Activated CD8-positive, alpha-beta memory T cell treated with anti-CD3 and anti-CD28 coated beads, Interleukin-2, amount 50 U/mL, for 48 hours (primary cell): ENCODE results near the gene NKAIN2.
"Not testable (repeated sequence)": the region's sequence is repeated elsewhere in the genome, so short reads cannot be mapped to it uniquely, and the experiment has no call there.

Source experiments
- DNase-seq: peaks from one replicate; pipeline ENCODE4 v3.0.0-alpha.2; 2020

The NKAIN2 gene

DNA sequence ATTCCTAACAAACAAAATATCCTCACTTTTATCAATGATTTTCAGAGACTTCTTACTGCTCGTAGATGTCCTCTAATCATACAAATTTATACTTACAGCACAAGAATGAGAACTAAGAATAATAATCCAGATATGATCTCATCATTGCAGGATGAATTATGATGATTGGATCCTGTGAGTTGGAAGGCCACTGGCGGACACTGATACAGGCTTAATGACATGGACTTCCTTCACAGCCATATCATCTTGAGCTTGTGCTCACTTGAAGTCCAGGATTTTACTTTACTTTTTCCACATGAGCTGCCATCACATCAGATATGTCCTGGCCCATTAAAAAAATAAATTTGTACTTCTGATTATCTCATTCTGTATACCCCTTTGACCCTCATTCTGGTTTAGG lies 94.3 kb downstream of the NKAIN2 start:
- DNase-seq = no peak

DNA sequence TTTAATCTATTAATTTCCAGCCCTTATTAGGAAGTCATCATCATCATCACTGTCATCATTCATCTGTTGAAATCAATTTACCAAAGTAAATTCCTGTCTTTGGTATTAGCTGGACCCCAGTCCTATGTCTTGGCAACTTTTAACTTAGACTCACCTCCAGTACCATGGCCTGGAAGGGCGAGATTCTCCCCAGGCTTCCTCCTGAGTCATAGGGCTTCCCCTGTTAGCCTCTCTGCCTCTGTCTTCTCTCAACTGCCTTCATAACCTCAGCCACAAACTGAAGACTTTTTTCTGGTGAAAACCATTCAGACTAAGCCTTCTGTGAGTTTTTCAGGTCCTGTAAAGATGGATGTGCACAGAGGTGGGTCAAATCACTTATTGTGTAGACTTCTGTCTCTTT lies 95.0 kb downstream of the NKAIN2 start:
- no peak for DNase-seq

DNA sequence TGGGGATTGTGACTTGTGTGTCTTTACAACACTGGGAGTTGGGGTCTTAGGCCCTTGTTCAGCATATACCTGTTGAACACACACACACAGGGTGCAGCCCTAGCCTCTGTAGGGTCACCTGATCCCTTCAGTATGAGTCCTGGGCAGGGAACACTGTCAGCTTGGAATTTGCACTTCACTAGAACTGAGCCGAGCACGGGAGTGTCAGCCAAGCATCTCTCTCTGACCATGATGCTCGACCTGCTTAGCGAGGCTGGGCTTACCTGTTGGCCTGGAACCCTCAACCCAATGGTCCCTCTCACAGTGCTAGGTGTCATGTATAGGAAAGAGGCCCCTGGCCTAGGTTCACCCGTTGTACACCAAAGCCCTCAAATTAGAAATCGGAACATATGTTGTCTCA lies 96.1 kb downstream of the NKAIN2 start:
- DNase-seq = no peak

DNA sequence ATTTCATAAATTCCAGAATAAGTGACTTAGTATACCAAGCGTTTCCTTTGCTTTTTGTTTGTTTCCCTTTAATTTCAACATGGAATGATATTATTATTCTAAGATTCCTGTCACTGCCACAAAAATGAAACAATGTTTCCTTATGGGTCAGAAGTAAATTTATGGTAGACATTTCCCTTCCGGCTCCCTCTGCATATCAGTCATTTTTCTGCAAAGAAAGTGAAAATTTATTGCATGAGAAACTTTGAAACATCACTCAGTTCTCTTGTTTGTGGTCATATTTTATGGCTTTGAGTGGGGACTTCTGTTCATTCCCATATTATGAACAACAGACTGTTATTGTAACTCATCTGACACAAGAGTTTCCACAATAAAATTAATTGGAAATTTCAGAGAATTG lies 97.8 kb downstream of the NKAIN2 start:
- DNase-seq = no peak

DNA sequence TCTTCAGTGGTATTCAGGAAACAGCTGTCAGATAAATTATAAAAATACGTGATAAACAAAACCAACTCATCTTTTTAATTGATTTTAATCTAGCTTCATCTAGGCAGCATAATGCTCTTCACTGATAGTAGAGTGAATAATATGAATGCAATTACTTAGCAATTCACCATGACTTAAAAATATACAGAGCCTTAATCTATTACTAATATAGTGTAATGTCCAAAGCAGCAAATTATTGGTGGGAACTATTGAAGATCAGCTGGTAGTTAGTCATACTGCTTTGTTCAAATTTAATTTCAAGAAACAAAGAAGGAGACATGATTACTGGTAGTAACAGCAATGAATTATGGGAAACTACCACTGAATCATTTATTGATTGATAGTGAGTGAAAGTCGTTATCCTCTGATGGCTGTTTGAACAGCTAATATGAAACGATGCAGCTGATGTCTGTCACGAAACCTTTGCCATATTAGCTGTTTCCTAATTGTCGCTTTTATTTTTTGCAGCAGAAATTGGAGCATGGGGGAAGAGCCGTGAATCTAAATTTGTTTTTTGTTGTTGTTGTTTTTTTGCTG lies 99.2 kb downstream of the NKAIN2 start:
- no peak for DNase-seq

DNA sequence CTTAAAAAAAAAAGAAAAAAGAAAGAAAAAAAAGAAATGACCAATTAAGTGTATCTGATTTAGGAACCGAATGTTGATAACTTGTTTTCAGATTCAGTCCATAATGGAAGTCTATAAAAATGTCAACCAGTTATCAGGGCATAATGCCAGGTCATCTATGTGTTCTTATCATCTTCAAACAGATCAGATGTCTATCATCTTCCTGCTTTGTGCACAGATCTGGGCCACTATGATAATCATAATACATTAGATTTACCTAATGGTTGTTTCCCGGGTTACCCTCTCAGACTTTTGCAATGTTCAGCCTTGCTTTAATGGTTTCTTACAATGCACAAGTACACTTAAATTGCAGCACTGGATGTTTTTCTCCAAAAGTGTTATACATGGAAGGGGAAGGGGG lies 100.6 kb downstream of the NKAIN2 start:
- no peak for DNase-seq

DNA sequence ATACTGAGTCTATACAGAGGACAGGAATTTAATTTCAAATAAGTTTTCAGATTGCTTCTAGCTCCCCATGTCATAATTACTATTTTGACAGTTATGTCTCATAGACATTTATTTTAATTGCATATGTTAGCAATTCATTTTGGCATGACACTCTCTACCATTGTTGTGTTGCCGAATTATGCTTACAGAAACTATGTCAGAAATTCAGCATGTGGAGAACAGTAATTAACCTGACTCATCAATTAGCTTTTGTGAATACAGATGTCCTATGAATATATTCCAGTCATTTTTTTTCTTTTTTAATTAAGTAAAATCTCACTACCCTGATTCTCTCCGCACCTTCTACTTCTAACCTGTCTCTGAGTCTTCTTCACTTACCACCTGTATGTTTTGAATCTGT lies 105.1 kb downstream of the NKAIN2 start:
- DNase-seq = no peak

DNA sequence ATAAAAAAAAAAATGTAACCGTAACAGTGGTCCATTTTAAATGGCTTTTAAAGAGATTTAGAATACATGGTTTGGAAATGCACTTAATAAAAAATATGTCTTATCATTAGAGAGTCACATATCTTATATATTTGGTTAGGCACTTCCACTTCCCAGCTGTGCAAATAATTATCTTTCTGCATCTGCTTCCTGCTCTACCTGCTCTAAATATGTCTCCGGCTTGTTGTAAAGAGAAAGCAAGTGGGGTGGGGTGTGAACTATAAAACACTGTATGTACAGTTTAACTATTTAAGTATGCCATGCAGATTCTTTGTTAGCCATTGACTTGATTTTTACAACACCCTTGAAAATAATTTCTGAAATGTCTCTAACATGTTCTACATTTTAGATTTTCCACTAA lies 106.3 kb downstream of the NKAIN2 start:
- DNase-seq = no peak

DNA sequence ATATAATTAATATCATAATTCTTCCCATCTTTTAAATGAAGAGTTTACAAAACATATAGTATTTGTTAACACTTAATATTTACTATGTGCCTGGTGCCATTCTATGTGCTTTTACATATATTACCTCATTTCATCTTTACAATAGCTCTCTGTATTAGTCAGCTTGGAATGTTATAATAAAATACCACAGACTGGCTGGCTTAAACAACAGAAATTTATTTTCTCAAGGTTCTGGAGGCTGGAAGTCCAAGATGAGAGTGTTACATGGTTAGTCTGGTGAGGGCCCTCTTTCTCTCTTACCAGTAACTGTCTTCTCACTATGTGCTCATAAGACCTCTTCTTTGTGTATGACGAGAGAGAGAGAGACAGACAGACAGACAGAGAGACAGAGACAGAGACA lies 110.2 kb downstream of the NKAIN2 start:
- no peak for DNase-seq

DNA sequence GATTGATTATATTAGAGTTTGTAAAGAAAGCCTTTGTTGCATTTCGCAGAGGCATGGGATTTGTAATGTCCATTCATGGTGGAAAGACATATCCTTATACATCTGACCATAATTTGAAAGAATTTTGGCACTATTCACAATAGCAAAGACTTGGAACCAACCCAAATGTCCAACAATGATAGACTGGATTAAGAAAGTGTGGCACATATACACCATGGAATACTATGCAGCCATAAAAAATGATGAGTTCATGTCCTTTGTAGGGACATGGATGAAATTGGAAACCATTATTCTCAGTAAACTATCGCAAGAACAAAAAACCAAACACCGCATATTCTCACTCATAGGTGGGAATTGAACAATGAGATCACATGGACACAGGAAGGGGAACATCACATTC lies 119.7 kb downstream of the NKAIN2 start:
- DNase-seq = not testable (repeated sequence)

DNA sequence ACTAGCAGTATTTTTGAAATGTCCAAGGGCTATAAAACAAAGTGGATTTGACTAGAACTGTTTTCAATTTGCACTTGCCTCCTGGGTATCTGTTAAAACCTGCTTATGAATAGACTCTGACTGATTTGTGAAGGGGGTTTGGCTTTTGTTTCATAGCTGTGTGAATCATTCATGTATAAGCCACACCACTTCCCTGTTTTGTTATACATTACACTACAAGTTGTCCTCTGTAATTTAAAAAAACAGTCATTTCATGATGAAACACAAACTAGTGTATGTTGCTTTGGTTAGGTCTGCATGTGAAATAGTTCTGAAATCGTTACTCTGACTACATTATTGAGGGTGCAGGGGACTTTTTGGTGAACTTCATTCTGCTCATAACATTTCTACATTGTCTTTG lies 121.7 kb downstream of the NKAIN2 start:
- no peak for DNase-seq

DNA sequence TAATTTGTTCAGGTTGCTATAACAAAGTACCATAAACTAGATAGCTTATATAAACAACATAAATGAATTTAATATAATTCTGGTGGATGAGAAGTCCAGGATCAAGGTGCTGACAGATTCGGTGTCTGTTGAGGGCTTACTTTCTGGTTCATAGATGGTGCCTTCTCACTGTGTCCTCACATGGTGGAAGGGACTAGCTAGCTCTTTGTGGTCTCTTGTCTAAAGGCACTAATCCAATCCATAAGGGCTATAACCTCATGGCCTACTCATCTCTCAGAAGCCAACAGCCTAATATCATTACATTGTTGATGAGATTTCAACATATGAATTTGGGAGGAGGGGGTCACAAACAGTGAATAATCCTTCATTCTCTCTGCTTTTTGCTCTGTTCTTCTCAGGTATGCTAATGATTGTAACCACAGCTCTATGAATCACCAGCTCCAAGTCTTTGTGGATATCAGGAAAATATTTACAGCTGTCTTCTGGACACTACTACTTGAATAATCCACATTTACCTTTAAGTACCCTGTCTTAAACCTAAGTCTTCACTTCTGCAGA lies 122.3 kb downstream of the NKAIN2 start:
- no peak for DNase-seq

DNA sequence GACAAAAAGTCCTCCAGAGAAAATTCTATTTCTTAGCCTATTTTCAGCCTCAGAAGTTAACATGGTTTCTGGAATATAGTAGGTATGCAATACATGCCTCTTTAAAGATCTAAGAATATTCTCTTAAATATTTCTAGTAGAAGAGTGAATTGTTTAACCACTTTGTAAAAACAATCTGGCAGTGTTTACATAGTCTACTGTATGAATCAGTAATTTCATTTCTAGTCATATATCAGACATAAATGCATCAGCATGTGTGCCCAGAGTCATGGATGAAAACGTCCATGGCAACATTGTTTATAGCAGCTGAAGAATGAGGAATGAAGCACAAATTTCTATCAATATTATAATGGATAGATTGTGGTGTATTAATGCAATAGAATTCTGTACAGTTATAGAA lies 124.9 kb downstream of the NKAIN2 start:
- no peak for DNase-seq

DNA sequence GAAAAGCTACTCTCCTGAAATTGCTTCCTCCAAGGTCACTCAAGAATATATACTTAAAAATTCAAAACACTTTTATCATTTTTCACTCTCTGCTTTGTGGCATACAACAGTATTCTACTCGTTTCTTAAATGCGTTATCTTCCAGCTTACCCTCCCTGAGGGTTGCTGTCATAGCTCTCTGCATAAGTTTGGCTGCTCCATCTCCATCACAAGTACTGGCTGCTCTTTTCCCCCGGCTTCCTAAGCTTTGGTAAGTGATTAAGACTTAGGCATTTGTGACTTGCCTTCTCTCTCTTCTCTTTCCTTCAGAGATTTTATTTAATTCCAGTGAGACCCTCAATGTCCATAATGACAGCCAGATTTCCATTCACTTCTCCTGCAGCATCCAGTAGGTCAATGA lies 128.3 kb downstream of the NKAIN2 start:
- DNase-seq = no peak

DNA sequence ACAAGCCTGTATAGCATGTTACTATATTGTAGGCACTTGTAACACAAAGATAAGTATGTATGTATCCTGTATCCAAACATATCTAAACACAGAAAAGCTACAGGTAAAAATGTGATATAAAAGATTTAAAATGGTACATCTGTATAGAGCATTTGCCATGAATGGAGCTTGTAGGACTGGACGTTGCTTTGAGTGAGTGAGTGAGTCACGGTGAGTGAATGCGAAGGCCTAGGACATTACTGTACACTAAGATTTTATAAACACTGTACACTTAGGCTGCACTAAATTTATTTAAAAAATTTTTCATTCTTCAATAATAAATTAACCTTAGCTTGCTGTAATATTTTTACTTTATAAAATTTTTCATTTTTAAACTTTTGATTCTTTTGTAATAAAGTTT lies 136.9 kb downstream of the NKAIN2 start:
- no peak for DNase-seq

DNA sequence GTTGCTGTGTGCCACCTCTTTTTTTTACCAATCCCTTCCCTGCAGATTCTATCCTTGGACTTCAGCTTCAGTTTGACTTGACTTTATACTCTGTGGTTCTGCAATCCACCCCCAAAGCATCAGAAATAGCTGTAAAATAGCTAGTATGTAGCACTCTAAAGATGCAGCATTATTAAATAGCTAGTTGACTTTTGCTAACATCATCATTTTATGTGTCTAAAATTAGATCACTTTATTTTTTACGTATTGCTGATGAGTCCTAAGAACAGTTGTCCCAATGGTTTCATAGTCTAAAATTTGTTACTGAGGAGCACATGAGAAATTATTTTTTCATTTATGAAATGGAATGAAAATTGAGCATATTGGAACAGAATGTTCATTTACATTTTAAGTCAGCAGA lies 138.2 kb downstream of the NKAIN2 start:
- no peak for DNase-seq

DNA sequence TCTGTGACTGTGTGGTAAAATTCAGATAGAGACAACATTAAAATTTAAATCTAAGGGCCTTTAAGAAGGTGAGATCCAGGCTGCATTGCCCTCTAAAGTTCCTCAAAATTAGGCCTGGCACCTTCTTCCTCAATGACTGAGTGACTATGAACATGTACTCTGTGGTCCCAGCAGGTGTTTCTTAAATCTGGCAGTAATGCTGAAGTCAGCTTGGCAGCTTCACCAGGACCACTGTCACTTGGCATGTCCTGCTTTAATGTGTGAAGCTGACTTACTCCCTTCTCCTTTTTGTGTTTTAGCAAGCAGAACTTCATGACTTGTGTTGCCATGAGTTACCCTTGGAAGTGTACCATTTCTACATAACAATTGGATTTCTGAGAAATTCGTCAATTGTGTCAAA lies 141.7 kb downstream of the NKAIN2 start:
- no peak for DNase-seq

DNA sequence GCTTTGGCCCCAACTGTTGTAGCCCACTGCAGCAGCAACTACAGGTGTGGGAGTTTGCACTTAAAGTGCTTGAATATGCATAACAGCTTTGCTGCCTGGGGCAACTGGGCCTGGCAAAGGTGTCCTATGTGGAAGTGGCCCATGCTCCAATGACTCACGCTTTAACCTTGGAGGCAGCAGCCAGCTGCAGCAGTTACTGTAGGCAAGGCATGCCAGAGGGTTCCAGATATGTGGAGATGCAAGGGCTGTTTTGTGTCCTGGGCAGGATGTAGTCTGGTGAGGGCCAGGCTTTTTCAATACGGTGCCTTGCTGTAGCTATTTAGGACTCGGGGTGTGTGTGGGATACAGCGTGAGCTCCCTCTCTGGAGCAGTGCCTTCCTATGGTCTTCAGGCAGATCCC lies 150.3 kb downstream of the NKAIN2 start:
- no peak for DNase-seq

DNA sequence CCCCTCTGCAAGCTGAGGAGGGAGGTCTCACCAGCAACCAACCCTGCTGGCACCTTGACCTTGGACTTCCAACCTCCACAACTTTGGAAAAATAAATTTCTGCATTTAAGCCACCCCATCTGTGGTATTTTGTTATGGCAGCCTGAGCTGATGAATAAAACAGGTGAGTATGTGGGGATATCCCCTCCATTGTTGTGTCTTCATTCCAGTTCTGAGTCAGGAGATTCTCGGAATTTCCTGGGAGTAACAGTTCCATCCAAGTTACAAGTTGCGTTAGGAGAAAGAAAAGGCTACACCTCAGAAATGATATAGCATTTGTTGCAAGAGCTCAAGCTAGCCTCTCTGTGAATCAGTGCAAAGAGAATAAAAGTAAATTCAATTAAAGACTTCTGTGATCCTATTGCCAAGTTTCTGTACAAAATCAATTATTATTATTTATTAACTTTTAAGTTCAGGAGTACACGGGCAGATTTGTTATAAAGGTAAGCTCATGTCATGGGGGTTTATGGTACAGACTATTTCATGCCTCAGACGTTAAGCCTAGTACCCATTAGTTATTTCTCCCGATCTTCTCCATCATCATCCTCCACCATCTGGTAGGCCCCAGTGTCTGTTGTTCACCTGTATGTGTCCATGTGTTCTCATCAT lies 153.0 kb downstream of the NKAIN2 start:
- no peak for DNase-seq

DNA sequence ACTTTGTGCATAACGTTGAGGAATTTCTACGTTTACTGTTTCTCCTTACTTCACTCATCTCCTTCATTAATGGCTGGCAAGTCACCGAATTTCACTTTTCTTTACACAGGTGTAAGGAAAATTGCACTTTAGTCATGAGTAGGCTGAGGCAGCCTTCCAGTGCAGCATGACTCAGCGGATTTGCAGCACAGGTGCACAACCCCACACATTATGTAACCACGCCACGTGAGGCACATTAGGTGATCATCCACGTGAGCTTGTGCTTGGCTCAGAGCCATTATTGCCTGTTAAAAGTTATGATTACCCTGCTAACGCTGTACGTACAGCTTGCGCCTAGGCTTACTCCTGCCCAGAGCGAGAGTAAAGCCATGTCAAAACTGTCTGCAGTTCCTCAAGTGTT lies 158.8 kb downstream of the NKAIN2 start:
- no peak for DNase-seq

DNA sequence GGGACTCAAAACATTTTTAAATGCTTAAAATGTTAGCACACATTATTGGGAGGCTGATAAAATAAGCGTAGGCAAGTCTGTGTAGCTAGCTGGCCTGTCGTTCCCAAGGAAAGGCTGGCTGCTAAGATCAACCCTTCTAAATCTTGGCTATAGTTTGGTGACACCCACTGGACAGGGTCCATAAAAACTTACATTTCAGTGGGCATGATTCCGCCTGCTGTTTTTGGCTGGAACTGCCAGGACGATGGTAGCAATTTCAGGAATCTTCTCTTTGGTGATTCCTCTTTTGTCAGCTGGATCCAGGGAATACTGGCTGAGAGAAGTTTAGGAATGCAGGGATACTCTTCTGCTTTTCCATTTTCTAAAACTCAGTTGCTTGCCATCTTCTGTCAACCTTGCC lies 162.2 kb downstream of the NKAIN2 start:
- DNase-seq = no peak

DNA sequence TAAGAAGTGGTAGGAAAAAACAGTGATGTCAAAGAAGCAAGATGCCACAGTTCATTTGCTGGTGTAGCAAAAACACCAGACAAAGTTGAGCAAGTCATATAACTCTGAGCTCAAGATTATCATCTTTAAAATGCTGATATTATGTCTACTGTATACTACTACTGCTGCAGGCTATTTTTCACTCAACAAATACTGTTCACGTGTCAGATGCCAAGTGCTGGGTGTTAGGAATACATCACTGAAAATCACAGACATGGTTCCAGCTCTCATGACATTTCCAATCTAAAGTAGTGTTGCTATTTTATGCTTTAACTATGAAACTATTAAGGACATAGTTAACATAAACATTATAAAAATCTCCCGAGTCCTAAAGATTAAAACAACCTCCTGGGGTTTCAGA lies 163.0 kb downstream of the NKAIN2 start:
- no peak for DNase-seq

DNA sequence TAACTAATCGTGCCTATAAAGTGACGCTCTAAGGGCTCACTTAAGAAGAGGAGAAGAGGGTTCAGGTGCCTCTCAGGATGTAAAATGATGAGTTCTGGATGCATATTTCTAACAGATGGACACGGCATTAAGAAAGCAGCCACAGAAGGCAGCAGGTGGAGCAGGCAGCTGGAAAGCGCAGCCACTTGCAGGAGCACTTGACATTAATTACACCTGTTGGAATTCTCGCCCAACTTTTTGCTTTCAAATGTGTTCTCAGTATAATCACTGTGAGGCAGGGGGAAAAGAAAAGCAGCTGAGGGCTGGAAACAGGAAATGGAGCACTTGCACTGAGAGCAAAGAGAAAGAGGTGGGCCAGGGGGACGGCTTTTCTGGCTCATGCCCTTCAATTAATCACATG lies 164.2 kb downstream of the NKAIN2 start:
- no peak for DNase-seq

DNA sequence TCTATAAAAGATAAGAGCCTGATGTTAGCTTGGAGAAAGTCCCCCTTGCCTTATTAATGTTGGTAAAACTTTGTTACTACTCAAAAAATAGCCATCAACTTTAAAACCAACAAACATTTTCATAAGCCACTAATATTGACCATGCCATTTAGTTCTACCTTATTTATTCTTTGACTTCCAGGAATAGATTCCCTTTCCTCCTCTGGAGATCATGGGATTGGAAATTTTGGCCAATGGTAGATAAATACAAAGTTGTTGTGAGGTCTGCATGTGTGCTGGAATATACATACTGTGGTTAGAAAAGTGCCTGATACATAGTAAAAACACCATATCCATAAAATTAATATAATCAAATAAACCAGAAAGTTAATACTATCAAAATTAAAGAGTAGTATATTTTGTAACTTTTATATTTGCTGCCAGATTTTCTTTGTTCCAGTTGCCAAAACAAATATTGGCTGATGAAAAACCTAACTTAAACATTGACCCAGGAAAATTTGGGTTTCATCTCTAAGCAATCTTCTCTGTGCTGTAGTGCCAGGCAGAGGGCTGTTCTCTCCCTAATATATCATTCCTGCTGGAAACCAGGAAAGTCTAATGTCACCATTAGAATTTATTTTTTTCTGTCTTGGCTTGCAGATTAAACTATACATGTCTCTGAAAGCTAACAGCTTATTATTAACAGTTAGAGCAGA lies 169.1 kb downstream of the NKAIN2 start:
- no peak for DNase-seq

DNA sequence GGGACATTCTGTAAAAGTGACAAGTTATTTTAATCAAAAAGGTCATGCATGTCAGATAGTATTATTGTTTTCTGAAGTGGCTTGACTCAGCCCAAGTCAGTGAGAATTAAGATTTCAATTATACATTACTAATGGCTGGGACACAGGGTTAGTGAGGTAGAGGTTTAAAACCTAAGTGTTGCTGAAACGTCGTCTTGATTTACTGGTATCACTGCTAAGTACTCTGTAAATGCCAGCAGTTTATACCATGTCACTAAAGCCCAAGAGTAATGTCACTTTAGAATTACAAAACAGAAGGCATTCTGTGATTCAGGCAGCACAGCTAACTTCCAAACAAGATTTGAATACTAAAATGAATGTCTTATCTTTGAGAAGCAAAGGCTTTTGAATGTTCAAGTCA lies 176.6 kb downstream of the NKAIN2 start:
- no peak for DNase-seq
